ENCODE results near the gene CSGALNACT2.

DNA sequence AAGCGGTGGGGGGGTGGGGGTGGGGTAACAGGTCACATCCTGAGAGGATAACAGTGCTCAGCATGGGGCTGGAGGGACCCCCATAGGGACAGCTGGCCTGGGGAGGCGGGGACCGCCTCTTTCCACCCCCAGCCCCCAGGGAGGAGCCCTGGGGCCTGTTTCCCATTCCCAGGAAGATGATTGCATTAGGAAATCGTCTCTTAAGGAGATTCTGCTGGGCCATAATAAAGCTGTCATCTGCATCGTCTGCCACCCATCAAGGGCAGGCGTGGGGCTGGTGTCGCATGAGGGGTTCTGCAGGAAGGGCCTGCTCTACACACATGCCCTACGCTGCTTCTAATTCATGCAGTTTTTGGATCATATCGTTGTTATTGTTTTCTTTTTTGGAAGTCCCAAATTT, 44.2 kb upstream of the CSGALNACT2 start:
- TF ChIP-seq POLR2A (IDR thresholded peaks at IDR 0.05; ENCODE audit: low read length) (no peak), GATA1 (IDR thresholded peaks at IDR 0.05; ENCODE audit: low read depth, low read length) (no peak)

Data from erythroblast (primary cell).